Astrocyte (in vitro differentiated cells and primary cell): ENCODE data around the gene MIOX. TPM values are rescaled to one million over a fixed set of nuclear protein-coding genes. Genes with fewer than 3 reads are reported as not detected.
A peak's percentile ranks its signal among the peaks of the same experiment; 100 is the strongest.

Experiments
- DNase-seq: peaks from one replicate; pipeline ENCODE4 v3.0.0-alpha.2; 2010; ENCODE audit warnings: low read depth
- FAIRE-seq: peaks from 2 replicates; lab custom pipeline; 2011; peaks lifted over from hg19 to GRCh38; lab: Jason Lieb, UNC
- H2AFZ ChIP-seq: 2 replicates; pipeline ENCODE4 v1.6.0; 2012; ENCODE audit warnings: low read depth, low read length, inconsistent platforms
- H3K27ac ChIP-seq: 2 replicates; pipeline ENCODE4 v1.5.1; 2011; ENCODE audit warnings: low read depth, low read length, inconsistent platforms
- H3K27me3 ChIP-seq: 2 replicates; pipeline ENCODE4 v1.6.0; 2011; ENCODE audit warnings: low read length, inconsistent platforms; ENCODE audit not compliant: insufficient read depth
- H3K36me3 ChIP-seq: 2 replicates; pipeline ENCODE4 v1.5.1; 2011; ENCODE audit warnings: low read length, inconsistent platforms; ENCODE audit not compliant: insufficient read depth
- H3K4me1 ChIP-seq: 2 replicates; pipeline ENCODE4 v1.5.1; 2011; ENCODE audit warnings: low read length, inconsistent platforms; ENCODE audit not compliant: insufficient read depth
- H3K4me2 ChIP-seq: 2 replicates; pipeline ENCODE4 v1.6.0; 2012; ENCODE audit warnings: low read length, inconsistent platforms
- H3K4me3 ChIP-seq: 2 replicates; pipeline ENCODE4 v1.5.1; 2011; ENCODE audit warnings: low read depth, mild to moderate bottlenecking, low read length, inconsistent platforms; ENCODE audit not compliant: insufficient read depth
- H3K79me2 ChIP-seq: 2 replicates; pipeline ENCODE4 v1.6.0; 2012; ENCODE audit warnings: mild to moderate bottlenecking, low read length, inconsistent platforms; ENCODE audit not compliant: insufficient read depth
- H3K9ac ChIP-seq: 2 replicates; pipeline ENCODE4 v1.6.0; 2012; ENCODE audit warnings: mild to moderate bottlenecking, low read length, inconsistent platforms
- H3K9me3 ChIP-seq: 2 replicates; pipeline ENCODE4 v1.5.1; 2012; ENCODE audit warnings: low read depth, mild to moderate bottlenecking, low read length, inconsistent platforms; ENCODE audit not compliant: insufficient read depth
- H4K20me1 ChIP-seq: 2 replicates; pipeline ENCODE4 v1.6.0; 2012; ENCODE audit warnings: low read length, inconsistent platforms; ENCODE audit not compliant: insufficient read depth
- H3K27ac Mint-ChIP-seq: one replicate; pipeline ENCODE4 v1.8.0; 2021; ENCODE audit warnings: mild to moderate bottlenecking, mixed read lengths; ENCODE audit not compliant: unreplicated experiment
- H3K27me3 Mint-ChIP-seq: one replicate; pipeline ENCODE4 v1.8.0; 2021; ENCODE audit warnings: low read depth, mixed read lengths; ENCODE audit not compliant: unreplicated experiment
- H3K36me3 Mint-ChIP-seq: one replicate; pipeline ENCODE4 v1.8.0; 2021; ENCODE audit warnings: low read depth, mixed read lengths; ENCODE audit not compliant: unreplicated experiment
- H3K4me1 Mint-ChIP-seq: one replicate; pipeline ENCODE4 v1.8.0; 2021; ENCODE audit warnings: low read depth, mixed read lengths; ENCODE audit not compliant: unreplicated experiment
- H3K4me3 Mint-ChIP-seq: one replicate; pipeline ENCODE4 v1.8.0; 2021; ENCODE audit warnings: mild to moderate bottlenecking, moderate library complexity, mixed read lengths; ENCODE audit not compliant: unreplicated experiment
- H3K9me3 Mint-ChIP-seq: one replicate; pipeline ENCODE4 v1.8.0; 2021; ENCODE audit warnings: mild to moderate bottlenecking, mixed read lengths; ENCODE audit not compliant: unreplicated experiment
- CTCF ChIP-seq: IDR thresholded peaks from 2 replicates; pipeline ENCODE4 v1.5.1; 2011; ENCODE audit warnings: low read depth, mild to moderate bottlenecking, inconsistent platforms, low read length, moderate library complexity; ENCODE audit not compliant: insufficient read depth
- EZH2 ChIP-seq: IDR thresholded peaks from 2 replicates; pipeline ENCODE4 v1.6.1; 2012; ENCODE audit warnings: mild to moderate bottlenecking, low read length, inconsistent platforms; ENCODE audit not compliant: insufficient read depth
- total RNA-seq: library from RNA; stranded (reverse); gene quantifications from 2 replicates; pipeline ENCODE4 v1.2.1, GENCODE V29; 2021

The MIOX gene
- total RNA-seq, 1 donor from 2014 or later: 0.91 TPM

GRCh38 chr22:50443197-50443596 lies 43.5 kb upstream of the MIOX start:
- Mint-ChIP-seq H3K4me1 (peaks cover 3% of the 10 kb centered on the region), H3K27me3 (no peaks in the 10 kb centered on the region), H3K27ac (peak overlapping the region; percentile 47), H3K4me3 (no peak overlapping the region), H3K36me3 (peaks cover 4% of the 10 kb centered on the region), H3K9me3 (no peaks in the 10 kb centered on the region)
- FAIRE-seq (no peak), DNase-seq (no peak)
- Histone ChIP-seq H3K4me3 (no peak overlapping the region), H3K4me1 (peaks cover 7% of the 10 kb centered on the region), H3K79me2 (no peaks in the 10 kb centered on the region), H4K20me1 (peaks cover 38% of the 10 kb centered on the region), H3K9me3 (no peaks in the 10 kb centered on the region), H3K27me3 (no peaks in the 10 kb centered on the region), H3K27ac (no peak overlapping the region), H2AFZ (no peak overlapping the region), H3K36me3 (no peaks in the 10 kb centered on the region), H3K4me2 (no peak overlapping the region), H3K9ac (no peak overlapping the region)
- no peak for TF ChIP-seq CTCF
- TF ChIP-seq EZH2: no peak

GRCh38 chr22:50443801-50444625 lies 42.6 kb upstream of the MIOX start:
- Mint-ChIP-seq H3K36me3 (peaks cover 4% of the 10 kb centered on the region), H3K4me3 (no peak overlapping the region), H3K27ac (no peak overlapping the region), H3K27me3 (no peaks in the 10 kb centered on the region), H3K9me3 (no peaks in the 10 kb centered on the region), H3K4me1 (peaks cover 3% of the 10 kb centered on the region)
- no peak for FAIRE-seq
- Histone ChIP-seq H3K79me2 (no peaks in the 10 kb centered on the region), H3K27me3 (no peaks in the 10 kb centered on the region), H3K4me3 (no peak overlapping the region), H3K9ac (no peak overlapping the region), H3K9me3 (no peaks in the 10 kb centered on the region), H4K20me1 (peaks cover 39% of the 10 kb centered on the region), H3K4me1 (peaks cover 7% of the 10 kb centered on the region), H3K4me2 (no peak overlapping the region), H2AFZ (no peak overlapping the region), H3K36me3 (no peaks in the 10 kb centered on the region), H3K27ac (no peak overlapping the region)
- no peak for DNase-seq
- no peak for TF ChIP-seq EZH2
- no peak for TF ChIP-seq CTCF

- no peaks in the 10 kb centered on the region for H3K9me3 Mint-ChIP-seq
- H3K4me1 ChIP-seq: peaks cover 7% of the 10 kb centered on the region
- TF ChIP-seq CTCF: no peak
- no peak for TF ChIP-seq EZH2
- no peak overlapping the region for H3K4me3 ChIP-seq
- H3K27me3 ChIP-seq: no peaks in the 10 kb centered on the region
- H3K36me3 Mint-ChIP-seq: peaks cover 7% of the 10 kb centered on the region
- no peak overlapping the region for H3K4me2 ChIP-seq
- no peaks in the 10 kb centered on the region for H3K27me3 Mint-ChIP-seq
- peaks cover 43% of the 10 kb centered on the region for H4K20me1 ChIP-seq
- no peaks in the 10 kb centered on the region for H3K36me3 ChIP-seq
- H3K4me3 Mint-ChIP-seq: no peak overlapping the region
- no peak overlapping the region for H2AFZ ChIP-seq
- H3K79me2 ChIP-seq: no peaks in the 10 kb centered on the region
- no peak overlapping the region for H3K9ac ChIP-seq
- H3K4me1 Mint-ChIP-seq: peaks cover 3% of the 10 kb centered on the region
- no peaks in the 10 kb centered on the region for H3K9me3 ChIP-seq
- no peak overlapping the region for H3K27ac Mint-ChIP-seq
- peak; percentile 65 for DNase-seq
- H3K27ac ChIP-seq: no peak overlapping the region
- no peak for FAIRE-seq
These were observed 42.0 kb upstream of the MIOX start for GRCh38 chr22:50444663-50445062.
